ENCODE data around the gene PPP1R12B.

PPP1R12B gene

GRCh38 chr1:202348509-202349205, at the start of gene PPP1R12B (continued):
- TF ChIP-seq ZNF704 (tag by site-specific recombination; IDR thresholded peaks at IDR 0.05) (no peak), ZBTB26 (tag by site-specific recombination; optimal IDR thresholded peaks at IDR 0.05) (peak; percentile 64), ZNF2 (tag by site-specific recombination; IDR thresholded peaks at IDR 0.05) (peak; percentile 64; the same call in 1 of the 2 replicates), KLF10 (tag by site-specific recombination; IDR thresholded peaks at IDR 0.05) (no peak; the same call in 1 of the 2 replicates), RBAK (tag by site-specific recombination; IDR thresholded peaks at IDR 0.05) (no peak), ZFP3 (tag by site-specific recombination; IDR thresholded peaks at IDR 0.05; ENCODE audit: low read depth) (no peak), ZNF76 (tag by site-specific recombination; IDR thresholded peaks at IDR 0.05; ENCODE audit: borderline replicate concordance, low read depth) (peak; percentile 99), ZNF239 (tag by site-specific recombination; IDR thresholded peaks at IDR 0.05) (no peak), ZIC2 (tag by site-specific recombination; IDR thresholded peaks at IDR 0.05) (peak; percentile 31), ZSCAN16 (tag by site-specific recombination; IDR thresholded peaks at IDR 0.05) (no peak), ZNF362 (tag by site-specific recombination; IDR thresholded peaks at IDR 0.05) (peak; percentile 43; the same call in 1 of the 2 replicates), ZNF146 (tag by site-specific recombination; IDR thresholded peaks at IDR 0.05) (peak; percentile 19; the same call in 1 of the 2 replicates), OVOL3 (tag by site-specific recombination; IDR thresholded peaks at IDR 0.05) (no peak), ZNF354C (tag by site-specific recombination; IDR thresholded peaks at IDR 0.05; ENCODE audit: borderline replicate concordance, low read depth) (no peak), ZNF558 (tag by site-specific recombination; IDR thresholded peaks at IDR 0.05) (no peak), SETDB1 (IDR thresholded peaks at IDR 0.05; ENCODE audit: insufficient read length, low read length) (no peak), ZNF18 (tag by site-specific recombination; IDR thresholded peaks at IDR 0.05) (peak; percentile 19; the same call in 1 of the 2 replicates), ZNF16 (tag by site-specific recombination; IDR thresholded peaks at IDR 0.05; ENCODE audit: low read depth) (no peak), ZBTB7A (tag by site-specific recombination; IDR thresholded peaks at IDR 0.05; ENCODE audit: low read depth) (peak; percentile 94), ZNF184 (tag by site-specific recombination; IDR thresholded peaks at IDR 0.05) (no peak), ZNF514 (tag by site-specific recombination; IDR thresholded peaks at IDR 0.05) (no peak), ZNF112 (tag by site-specific recombination; IDR thresholded peaks at IDR 0.05) (no peak), ZNF600 (tag by site-specific recombination; IDR thresholded peaks at IDR 0.05) (peak; percentile 91), ZNF660 (tag by site-specific recombination; IDR thresholded peaks at IDR 0.05) (peak; percentile 53; the same call in 1 of the 2 replicates), ZNF248 (tag by site-specific recombination; IDR thresholded peaks at IDR 0.05) (no peak), ZNF19 (tag by site-specific recombination; IDR thresholded peaks at IDR 0.05; ENCODE audit: low read depth) (no peak), ZNF426 (tag by site-specific recombination; IDR thresholded peaks at IDR 0.05) (no peak), HOXC10 (CRISPR knock-in tag; IDR thresholded peaks at IDR 0.05) (no peak)
- TF ChIP-seq, protein P1, sequence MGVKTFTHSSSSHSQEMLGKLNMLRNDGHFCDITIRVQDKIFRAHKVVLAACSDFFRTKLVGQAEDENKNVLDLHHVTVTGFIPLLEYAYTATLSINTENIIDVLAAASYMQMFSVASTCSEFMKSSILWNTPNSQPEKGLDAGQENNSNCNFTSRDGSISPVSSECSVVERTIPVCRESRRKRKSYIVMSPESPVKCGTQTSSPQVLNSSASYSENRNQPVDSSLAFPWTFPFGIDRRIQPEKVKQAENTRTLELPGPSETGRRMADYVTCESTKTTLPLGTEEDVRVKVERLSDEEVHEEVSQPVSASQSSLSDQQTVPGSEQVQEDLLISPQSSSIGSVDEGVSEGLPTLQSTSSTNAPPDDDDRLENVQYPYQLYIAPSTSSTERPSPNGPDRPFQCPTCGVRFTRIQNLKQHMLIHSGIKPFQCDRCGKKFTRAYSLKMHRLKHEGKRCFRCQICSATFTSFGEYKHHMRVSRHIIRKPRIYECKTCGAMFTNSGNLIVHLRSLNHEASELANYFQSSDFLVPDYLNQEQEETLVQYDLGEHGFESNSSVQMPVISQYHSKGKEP (tag by site-specific recombination; IDR thresholded peaks at IDR 0.05), result no peak
- TF ChIP-seq, protein P2, sequence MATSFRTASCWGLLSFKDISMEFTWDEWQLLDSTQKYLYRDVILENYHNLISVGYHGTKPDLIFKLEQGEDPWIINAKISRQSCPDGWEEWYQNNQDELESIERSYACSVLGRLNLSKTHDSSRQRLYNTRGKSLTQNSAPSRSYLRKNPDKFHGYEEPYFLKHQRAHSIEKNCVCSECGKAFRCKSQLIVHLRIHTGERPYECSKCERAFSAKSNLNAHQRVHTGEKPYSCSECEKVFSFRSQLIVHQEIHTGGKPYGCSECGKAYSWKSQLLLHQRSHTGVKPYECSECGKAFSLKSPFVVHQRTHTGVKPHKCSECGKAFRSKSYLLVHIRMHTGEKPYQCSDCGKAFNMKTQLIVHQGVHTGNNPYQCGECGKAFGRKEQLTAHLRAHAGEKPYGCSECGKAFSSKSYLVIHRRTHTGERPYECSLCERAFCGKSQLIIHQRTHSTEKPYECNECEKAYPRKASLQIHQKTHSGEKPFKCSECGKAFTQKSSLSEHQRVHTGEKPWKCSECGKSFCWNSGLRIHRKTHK (tag by site-specific recombination; IDR thresholded peaks at IDR 0.05), result no peak
